ELR (cell line): ENCODE data around the gene RHO.
"Not testable (repeated sequence)": the region's sequence is repeated elsewhere in the genome, so short reads cannot be mapped to it uniquely, and the experiment has no call there.

Source experiments
- DNase-seq: peaks from one replicate; pipeline ENCODE4 v3.0.0-alpha.2; 2015; ENCODE audit warnings: low read depth

RHO gene

DNA sequence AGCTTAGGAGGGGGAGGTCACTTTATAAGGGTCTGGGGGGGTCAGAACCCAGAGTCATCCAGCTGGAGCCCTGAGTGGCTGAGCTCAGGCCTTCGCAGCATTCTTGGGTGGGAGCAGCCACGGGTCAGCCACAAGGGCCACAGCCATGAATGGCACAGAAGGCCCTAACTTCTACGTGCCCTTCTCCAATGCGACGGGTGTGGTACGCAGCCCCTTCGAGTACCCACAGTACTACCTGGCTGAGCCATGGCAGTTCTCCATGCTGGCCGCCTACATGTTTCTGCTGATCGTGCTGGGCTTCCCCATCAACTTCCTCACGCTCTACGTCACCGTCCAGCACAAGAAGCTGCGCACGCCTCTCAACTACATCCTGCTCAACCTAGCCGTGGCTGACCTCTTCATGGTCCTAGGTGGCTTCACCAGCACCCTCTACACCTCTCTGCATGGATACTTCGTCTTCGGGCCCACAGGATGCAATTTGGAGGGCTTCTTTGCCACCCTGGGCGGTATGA lies at the start of gene RHO:
Gene RHO, plus strand, starts transcription at position 51 of the 512 bp plus-strand sequence. Its CDS starts 95 bp downstream, at position 146.
- no peak for DNase-seq

GRCh38 chr3:129481225-129481765 lies 47.1 kb upstream of the RHO start:
- DNase-seq = not testable (repeated sequence)

DNA sequence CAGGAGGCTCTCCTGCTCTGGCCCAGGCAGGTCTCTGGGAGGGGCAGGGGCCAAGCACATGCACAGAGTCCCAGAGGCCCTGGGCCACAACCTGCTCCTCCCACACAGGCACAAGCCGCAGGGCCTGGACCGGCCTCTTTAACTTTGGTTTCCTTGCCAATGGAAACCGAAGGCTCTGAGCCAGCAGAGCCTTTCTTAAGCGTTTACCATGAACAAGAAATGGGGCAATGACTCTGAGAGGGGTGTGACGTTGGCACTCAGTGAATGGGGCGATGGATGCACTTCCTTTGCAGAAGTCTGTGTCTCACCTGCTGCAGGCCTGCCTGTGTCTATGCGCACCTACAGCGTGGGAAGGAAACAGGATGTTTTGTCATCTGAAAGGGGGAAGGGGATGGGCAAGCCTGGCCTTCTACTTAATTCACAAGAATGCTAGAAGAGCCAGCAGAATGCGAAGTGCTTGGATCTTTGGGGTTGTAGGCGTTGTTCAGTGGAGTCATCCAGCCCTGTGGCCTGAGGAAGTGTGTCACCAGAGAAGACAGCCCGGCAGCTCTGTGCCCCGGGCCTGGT lies 46.6 kb upstream of the RHO start:
- peak; percentile 61 for DNase-seq

- no peak for DNase-seq
Observed at GRCh38 chr3:129482721-129483120, 45.7 kb upstream of the RHO start.

DNA sequence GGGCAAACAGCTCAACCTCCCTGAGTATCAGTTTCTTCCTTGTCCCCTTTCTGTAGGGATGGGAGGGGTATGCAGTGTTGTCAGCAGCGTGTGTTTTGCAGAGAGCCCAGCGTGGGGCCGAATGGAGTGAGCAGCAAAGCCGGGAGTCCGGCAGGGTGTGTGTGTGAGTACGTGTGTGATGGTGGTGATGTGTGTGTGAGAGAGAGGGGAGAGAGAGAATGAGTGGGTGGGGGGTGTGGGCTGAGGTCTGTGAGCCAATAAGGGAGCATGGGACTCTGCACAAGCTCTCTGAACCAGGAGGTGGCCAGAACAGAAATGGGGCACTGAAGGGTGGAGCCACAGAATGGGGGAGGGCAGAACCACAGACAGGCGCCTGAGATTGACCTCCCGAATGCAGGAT lies 44.6 kb upstream of the RHO start:
- no peak for DNase-seq

- DNase-seq = not testable (repeated sequence)
Observed at GRCh38 chr3:129485146-129485545, 43.3 kb upstream of the RHO start.

DNA sequence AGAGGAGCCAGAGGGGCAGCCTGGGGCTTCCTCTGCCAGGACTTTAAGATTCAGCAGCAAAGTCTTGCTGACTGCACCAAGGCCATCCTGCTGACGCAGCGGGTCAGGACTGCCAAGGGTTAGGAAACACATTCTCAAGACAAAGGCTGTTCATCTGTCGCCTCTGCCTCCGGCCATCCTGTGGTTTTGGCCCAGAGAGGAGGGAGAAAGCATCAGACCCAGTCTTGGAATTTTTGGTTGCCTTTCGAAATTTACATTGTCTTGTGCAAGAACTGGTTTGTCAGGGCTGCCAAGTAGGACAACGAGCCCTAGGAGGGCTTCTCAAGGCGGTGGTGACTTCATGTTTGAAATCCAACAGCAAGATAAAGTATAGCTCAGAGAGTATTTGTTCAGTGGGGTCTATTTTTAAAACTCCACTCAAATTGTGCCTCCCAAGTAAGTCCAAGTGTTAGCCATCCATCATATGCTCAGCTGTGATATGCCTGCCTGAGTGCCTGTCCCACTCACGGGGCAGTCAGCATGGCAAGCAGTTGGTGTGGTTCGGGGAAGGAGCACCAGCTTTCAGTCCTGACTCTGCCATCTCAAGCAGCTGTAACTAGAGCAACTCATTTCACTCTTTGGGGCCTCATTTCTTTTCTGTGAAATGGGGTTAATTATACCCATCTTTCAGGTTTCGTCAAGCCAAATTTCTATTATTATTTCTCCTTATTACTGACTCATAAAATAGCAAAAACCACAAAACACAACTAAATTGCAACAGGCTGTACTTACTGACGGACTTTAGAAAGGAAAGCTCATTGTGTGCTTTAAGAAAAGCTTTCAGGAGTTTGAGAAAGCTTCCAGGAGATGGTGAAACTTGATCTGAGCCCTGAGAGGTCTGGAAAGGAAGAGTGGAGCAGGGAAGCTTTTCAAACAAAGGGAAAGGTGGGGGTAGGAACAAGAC lies 42.4 kb upstream of the RHO start:
- peak; percentile 97 for DNase-seq

DNA sequence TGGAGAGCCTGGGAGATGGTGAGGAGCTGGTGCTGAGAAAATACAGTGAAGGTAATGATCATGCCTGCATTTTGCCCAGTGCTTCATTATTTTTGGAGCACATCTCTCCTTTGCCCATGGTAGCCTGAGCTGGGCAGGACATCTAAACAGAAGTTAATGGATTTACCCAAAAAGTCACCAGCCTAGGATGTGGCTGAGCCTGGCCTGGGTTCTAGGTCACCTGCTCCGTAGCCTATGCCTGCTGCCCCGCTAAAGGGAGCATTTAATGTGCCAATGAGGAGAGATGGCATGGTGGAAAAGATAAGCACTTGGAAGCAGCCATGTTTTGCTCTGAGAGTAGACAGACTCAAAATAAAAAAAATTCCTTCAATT lies 41.8 kb upstream of the RHO start:
- DNase-seq = no peak

GRCh38 chr3:129487183-129487867 lies 41.1 kb upstream of the RHO start:
- no peak for DNase-seq

- not testable (repeated sequence) for DNase-seq
Observed at GRCh38 chr3:129487868-129488335, 40.5 kb upstream of the RHO start.

DNA sequence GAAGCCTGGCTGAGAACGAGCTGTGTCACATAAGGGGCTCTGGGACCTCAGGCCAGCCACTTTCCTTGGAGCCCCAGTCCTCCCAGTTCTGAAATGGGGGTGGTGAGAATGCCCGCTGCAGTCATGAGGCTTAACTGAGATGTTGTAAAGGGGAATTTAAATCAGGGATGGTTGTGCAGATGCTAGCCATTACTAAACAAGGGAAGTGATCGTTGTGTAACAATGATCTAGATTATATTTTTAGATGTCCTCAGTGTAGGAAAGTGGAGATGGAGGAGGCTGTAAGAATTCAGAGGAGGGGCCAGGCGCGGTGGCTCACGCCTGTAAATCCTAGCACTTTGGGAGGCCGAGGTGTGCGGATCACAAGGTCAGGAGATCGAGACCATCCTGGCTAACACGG lies 39.2 kb upstream of the RHO start:
- DNase-seq = not testable (repeated sequence)

DNA sequence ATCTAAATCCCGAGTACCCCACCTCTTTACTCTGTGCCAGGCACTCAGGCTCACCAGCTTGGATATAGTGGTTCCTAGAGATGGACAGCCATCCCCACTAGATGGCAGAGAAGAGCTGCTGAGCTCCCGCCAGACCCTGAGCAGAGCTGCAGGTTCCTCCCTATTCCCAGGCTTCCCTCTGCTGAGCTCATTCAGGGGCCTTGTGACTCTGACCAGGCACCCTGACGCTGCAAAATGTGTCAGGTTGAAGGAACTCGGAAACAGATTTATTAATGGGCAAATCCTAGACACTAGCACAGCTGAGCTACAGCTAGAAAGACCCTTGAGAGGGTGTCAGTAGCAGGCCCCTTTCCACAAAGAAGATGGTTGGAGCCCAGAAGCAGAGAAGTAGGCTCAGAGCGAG lies 38.2 kb upstream of the RHO start:
- peak; percentile 96 for DNase-seq

GRCh38 chr3:129491077-129491476 lies 37.4 kb upstream of the RHO start:
- not testable (repeated sequence) for DNase-seq

DNA sequence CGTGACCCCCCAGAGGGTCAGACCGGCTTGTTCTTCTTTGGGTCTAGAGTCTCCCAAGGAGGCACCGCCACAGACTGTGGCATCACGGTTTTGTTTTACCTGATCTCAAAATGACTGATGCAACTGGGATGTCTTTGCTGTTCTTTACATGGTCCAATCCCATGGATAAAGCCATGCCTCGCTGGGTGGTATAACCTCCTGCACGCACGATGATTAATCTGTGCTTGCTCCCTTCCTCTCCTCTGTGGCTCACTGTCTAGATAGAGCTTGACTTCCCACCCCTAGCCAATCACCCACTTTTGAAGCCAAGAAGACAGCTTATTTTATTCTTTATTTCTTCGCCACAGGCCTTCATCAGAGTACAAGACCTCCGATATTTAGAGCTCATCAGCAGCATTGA lies 36.6 kb upstream of the RHO start:
- no peak for DNase-seq

- DNase-seq = no peak
Observed at GRCh38 chr3:129492691-129493090, 35.7 kb upstream of the RHO start.

DNA sequence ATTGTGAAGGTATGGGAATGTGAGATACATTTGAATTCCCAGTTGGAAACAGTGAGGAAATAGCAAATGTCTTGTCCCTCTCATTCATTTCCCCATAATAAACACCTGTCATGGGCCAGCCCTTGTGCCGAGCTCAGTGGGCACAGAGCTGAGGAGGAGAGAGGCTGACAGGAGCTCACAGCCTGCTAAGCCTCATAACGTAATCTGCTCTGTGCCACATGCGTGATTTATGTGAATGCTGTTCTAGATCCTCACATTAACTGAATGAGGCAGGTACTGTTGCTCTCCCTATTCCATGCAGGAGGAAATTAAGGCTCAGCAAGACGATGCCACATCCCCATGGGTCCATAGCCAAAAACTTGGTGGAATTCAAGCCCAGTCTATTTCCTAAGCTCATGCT lies 35.2 kb upstream of the RHO start:
- no peak for DNase-seq

GRCh38 chr3:129494499-129494898 lies 33.9 kb upstream of the RHO start:
- not testable (repeated sequence) for DNase-seq

GRCh38 chr3:129495006-129495639 lies 33.3 kb upstream of the RHO start:
- peak; percentile 85 for DNase-seq

GRCh38 chr3:129497876-129498275 lies 30.6 kb upstream of the RHO start:
- DNase-seq = not testable (repeated sequence)

GRCh38 chr3:129498603-129499488 lies 29.6 kb upstream of the RHO start:
- not testable (repeated sequence) for DNase-seq
